H9 (cell line): ENCODE data around the gene KLHL5. TPM values are rescaled to one million over a fixed set of nuclear protein-coding genes. Genes with fewer than 3 reads are reported as not detected.

Experiments
- DNase-seq: peaks from one replicate; pipeline ENCODE4 v3.0.0-alpha.2; 2017
- H2AFZ ChIP-seq: one replicate; pipeline ENCODE4 v1.6.1; 2013; ENCODE audit warnings: mild to moderate bottlenecking, low read length, control low read depth, moderate library complexity
- H2AK5ac ChIP-seq: 2 replicates; pipeline ENCODE4 v1.6.1; 2013; ENCODE audit warnings: low read length, control low read depth, mixed read lengths; ENCODE audit not compliant: insufficient read length
- H2BK120ac ChIP-seq: one replicate; pipeline ENCODE4 v1.6.1; 2013; ENCODE audit warnings: low read depth, mild to moderate bottlenecking, low read length, control low read depth, inconsistent platforms; ENCODE audit not compliant: poor library complexity, severe bottlenecking
- H2BK12ac ChIP-seq: 2 replicates; pipeline ENCODE4 v1.6.1; 2013; ENCODE audit warnings: low read length, control low read depth, mixed read lengths, low read depth; ENCODE audit not compliant: insufficient read length
- H2BK15ac ChIP-seq: 2 replicates; pipeline ENCODE4 v1.6.1; 2013; ENCODE audit warnings: low read depth, low read length, control low read depth
- H2BK20ac ChIP-seq: one replicate; pipeline ENCODE4 v1.6.1; 2013; ENCODE audit warnings: low read depth, mild to moderate bottlenecking, low read length, control low read depth, inconsistent platforms; ENCODE audit not compliant: poor library complexity, severe bottlenecking
- H2BK5ac ChIP-seq: 2 replicates; pipeline ENCODE4 v1.6.1; 2013; ENCODE audit warnings: low read length, control low read depth, mixed read lengths; ENCODE audit not compliant: insufficient read length
- H3K14ac ChIP-seq: 2 replicates; pipeline ENCODE4 v1.6.1; 2013; ENCODE audit warnings: low read length, control low read depth; ENCODE audit not compliant: insufficient read depth
- H3K18ac ChIP-seq: 2 replicates; pipeline ENCODE4 v1.6.1; 2013; ENCODE audit warnings: low read depth, mild to moderate bottlenecking, mixed read lengths, low read length, control low read depth; ENCODE audit not compliant: insufficient read length
- H3K23ac ChIP-seq: 2 replicates; pipeline ENCODE4 v1.6.1; 2013; ENCODE audit warnings: low read length, control low read depth, mixed read lengths, low read depth; ENCODE audit not compliant: insufficient read length
- H3K23me2 ChIP-seq: 2 replicates; pipeline ENCODE4 v1.6.1; 2013; ENCODE audit warnings: low read depth, mild to moderate bottlenecking, mixed read lengths, low read length, control low read depth; ENCODE audit not compliant: insufficient read length, poor library complexity, severe bottlenecking
- H3K27ac ChIP-seq: 2 replicates; pipeline ENCODE4 v1.5.1; 2013; ENCODE audit warnings: low read length, control low read depth, mixed read lengths, low read depth; ENCODE audit not compliant: insufficient read length
- H3K27me3 ChIP-seq: 2 replicates; pipeline ENCODE4 v1.6.1; 2013; ENCODE audit warnings: low read length, control low read depth, inconsistent platforms; ENCODE audit not compliant: insufficient read depth
- H3K4ac ChIP-seq: 2 replicates; pipeline ENCODE4 v1.6.1; 2013; ENCODE audit warnings: low read depth, mild to moderate bottlenecking, control low read depth, inconsistent platforms, low read length, moderate library complexity
- H3K4me1 ChIP-seq: 2 replicates; pipeline ENCODE4 v1.6.1; 2013; ENCODE audit warnings: low read length, control low read depth, inconsistent platforms; ENCODE audit not compliant: insufficient read depth
- H3K4me2 ChIP-seq: 2 replicates; pipeline ENCODE4 v1.6.1; 2013; ENCODE audit warnings: low read length, control low read depth, mixed read lengths; ENCODE audit not compliant: insufficient read length, insufficient read depth
- H3K56ac ChIP-seq: 2 replicates; pipeline ENCODE4 v1.6.1; 2013; ENCODE audit warnings: low read depth, mild to moderate bottlenecking, mixed read lengths, low read length, control low read depth; ENCODE audit not compliant: insufficient read length
- H3K79me1 ChIP-seq: 2 replicates; pipeline ENCODE4 v1.6.1; 2013; ENCODE audit warnings: low read depth, mild to moderate bottlenecking, moderate library complexity, low read length, control low read depth, inconsistent platforms; ENCODE audit not compliant: insufficient read depth, poor library complexity, severe bottlenecking
- H3K79me2 ChIP-seq: 2 replicates; pipeline ENCODE4 v1.6.1; 2013; ENCODE audit warnings: low read length, control low read depth, inconsistent platforms; ENCODE audit not compliant: insufficient read depth
- H3K9ac ChIP-seq: 2 replicates; pipeline ENCODE4 v1.6.1; 2013; ENCODE audit warnings: low read length, control low read depth, mixed read lengths; ENCODE audit not compliant: insufficient read length; ENCODE audit errors: extremely low read depth
- H3K9me3 ChIP-seq: one replicate; pipeline ENCODE4 v1.6.1; 2013; ENCODE audit warnings: low read depth, low read length, inconsistent platforms; ENCODE audit not compliant: control insufficient read depth
- H3T11ph ChIP-seq: one replicate; pipeline ENCODE4 v1.6.1; 2013; ENCODE audit warnings: mild to moderate bottlenecking, low read length, control low read depth, inconsistent platforms
- H4K20me1 ChIP-seq: one replicate; pipeline ENCODE4 v1.6.1; 2013; ENCODE audit not compliant: control insufficient read depth, insufficient read length, insufficient read depth
- H4K5ac ChIP-seq: 2 replicates; pipeline ENCODE4 v1.6.1; 2013; ENCODE audit warnings: low read depth, mild to moderate bottlenecking, mixed read lengths, low read length, control low read depth; ENCODE audit not compliant: insufficient read length
- H4K8ac ChIP-seq: replicated peaks from 2 replicates; pipeline ENCODE4 v1.6.1; 2013; ENCODE audit warnings: low read length, control low read depth, mixed read lengths, low read depth; ENCODE audit not compliant: insufficient read length
- H4K91ac ChIP-seq: 2 replicates; pipeline ENCODE4 v1.6.1; 2013; ENCODE audit warnings: low read depth, mild to moderate bottlenecking, moderate library complexity, mixed read lengths, low read length, control low read depth; ENCODE audit not compliant: insufficient read length
- H3K27ac Mint-ChIP-seq, 3 experiments: 2 replicates in 2 of 3; 3 replicates in 1 of 3; pipeline ENCODE4 v1.8.0; 2020 to 2021; ENCODE audit warnings: mixed read lengths in 3 of 3, mild to moderate bottlenecking in 1 of 3, moderate library complexity in 1 of 3
- H3K27me3 Mint-ChIP-seq: 2 replicates; pipeline ENCODE4 v1.8.0; 2021; ENCODE audit warnings: low read depth, mild to moderate bottlenecking, moderate library complexity, mixed read lengths
- H3K36me3 Mint-ChIP-seq, 3 experiments: 2 replicates in 2 of 3; 3 replicates in 1 of 3; pipeline ENCODE4 v1.8.0; 2020 to 2021; ENCODE audit warnings: low read depth in 3 of 3, mixed read lengths in 3 of 3; ENCODE audit not compliant: insufficient read depth in 1 of 3
- H3K4me1 Mint-ChIP-seq, 2 experiments: 2 replicates each; pipeline ENCODE4 v1.8.0; 2020; ENCODE audit warnings: mixed read lengths in 2 of 2
- H3K4me3 Mint-ChIP-seq, 2 experiments: 2 replicates in 1 of 2; 3 replicates in 1 of 2; pipeline ENCODE4 v1.8.0; 2020 to 2021; ENCODE audit warnings: mild to moderate bottlenecking in 2 of 2, mixed read lengths in 2 of 2, moderate library complexity in 1 of 2
- H3K9me3 Mint-ChIP-seq, 2 experiments: 2 replicates in 1 of 2; 3 replicates in 1 of 2; pipeline ENCODE4 v1.8.0; 2020; ENCODE audit warnings: mild to moderate bottlenecking in 2 of 2, mixed read lengths in 2 of 2, moderate library complexity in 1 of 2
- CTCF ChIP-seq: fragments of 200-600 bp; sonication (generic); conservative IDR thresholded peaks from 3 replicates; pipeline ENCODE4 v1.8.0; 2021; ENCODE audit warnings: antibody characterized with exemption, mild to moderate bottlenecking
- WGBS: extraction: QIAGEN DNeasy Blood & Tissue Kit; methylation state at CpG from one replicate; pipeline ENCODE4 v1.1.7; 2013; ENCODE audit warnings: missing lambda C conversion rate, low lambda C conversion rate, mixed read lengths; ENCODE audit not compliant: insufficient read length; ENCODE audit errors: extremely low coverage; 5-methylcytosine and 5-hydroxymethylcytosine counted together
- total RNA-seq: library from RNA; stranded (reverse); gene quantifications from 2 replicates; pipeline ENCODE4 v1.2.1, GENCODE V29; 2021

KLHL5 gene
- total RNA-seq, 1 experiment from 2014 or later: 16.8 TPM

GRCh38 chr4:39097290-39097689 lies 35.3 kb downstream of the KLHL5 start:
- H3K36me3 Mint-ChIP-seq: no peaks in the 10 kb centered on the region
- H2BK15ac ChIP-seq: no peak overlapping the region
- no peaks in the 10 kb centered on the region for H3K27me3 ChIP-seq
- no peak overlapping the region for H4K5ac ChIP-seq
- no peak overlapping the region for H2BK120ac ChIP-seq
- no peak overlapping the region for H3K23ac ChIP-seq
- H3K4me2 ChIP-seq: no peak overlapping the region
- no peak overlapping the region for H3K18ac ChIP-seq
- no peak overlapping the region for H3K4ac ChIP-seq
- H3K4me1 Mint-ChIP-seq: peaks cover 5 to 6% of the 10 kb centered on the region in 2 experiments
- H4K20me1 ChIP-seq: no peaks in the 10 kb centered on the region
- H3K4me3 Mint-ChIP-seq: no peak overlapping the region
- H3K4me1 ChIP-seq: no peaks in the 10 kb centered on the region
- no peaks in the 10 kb centered on the region for H3K9me3 Mint-ChIP-seq
- no CpG with 5 or more reads among the region's 5 CpGs for WGBS
- H3K9me3 ChIP-seq: no peaks in the 10 kb centered on the region
- H3K23me2 ChIP-seq: no peaks in the 10 kb centered on the region
- H2AK5ac ChIP-seq: no peak overlapping the region
- no peak overlapping the region for H3K14ac ChIP-seq
- DNase-seq: no peak
- no peak overlapping the region for H2BK20ac ChIP-seq
- H3K56ac ChIP-seq: no peak overlapping the region
- H4K91ac ChIP-seq: no peak overlapping the region
- no peaks in the 10 kb centered on the region for H3K27me3 Mint-ChIP-seq
- H3T11ph ChIP-seq: no peak overlapping the region
- no peak overlapping the region for H4K8ac ChIP-seq
- no peak for TF ChIP-seq CTCF
- H2BK5ac ChIP-seq: no peak overlapping the region
- H3K9ac ChIP-seq: no peak overlapping the region
- no peaks in the 10 kb centered on the region for H3K79me2 ChIP-seq
- H3K27ac ChIP-seq: no peak overlapping the region
- no peak overlapping the region for H3K27ac Mint-ChIP-seq
- H2AFZ ChIP-seq: no peak overlapping the region
- H3K79me1 ChIP-seq: no peaks in the 10 kb centered on the region
- no peak overlapping the region for H2BK12ac ChIP-seq
